ENCODE results near the gene ICAM1.

ICAM1 gene

GRCh38 chr19:10289836-10290356 is 19.0 kb downstream of the ICAM1 start, which contains the start of gene ICAM5:
TSS of gene ICAM5 (plus strand) at chr19:10289952. CDS start at chr19:10290044, 92 bp downstream.
- Histone ChIP-seq H4K12ac (ENCODE audit: low read depth, low read length) (no peak within 1 kb of the TSS), H3K4me3 (ENCODE audit: low read depth, low read length) (no peak within 1 kb of the TSS), H3K36me3 (ENCODE audit: control insufficient read depth in 1 of 2, insufficient read depth in 2 of 2, low read length in 2 of 2) (peaks cover 0 to 2% of the 10 kb centered on the region in 2 experiments), H3K18ac (ENCODE audit: low read length) (no peak within 1 kb of the TSS), H3K14ac (ENCODE audit: low read length) (no peak within 1 kb of the TSS), H3K23ac (ENCODE audit: low read length) (no peak within 1 kb of the TSS), H3K27ac (ENCODE audit: low read depth, low read length) (no peak within 1 kb of the TSS), H4K91ac (ENCODE audit: low read depth, low read length) (no peak within 1 kb of the TSS), H2AK5ac (ENCODE audit: low read length) (no peak within 1 kb of the TSS), H3K4ac (ENCODE audit: low read depth, low read length) (no peak within 1 kb of the TSS), H3K4me2 (ENCODE audit: low read length) (peak within 1 kb of the TSS; percentile 46), H2AFZ (ENCODE audit: insufficient read depth, low read length, poor library complexity) (peak within 1 kb of the TSS; percentile 27), H3K79me2 (ENCODE audit: control insufficient read depth, insufficient read depth, low read length, poor library complexity) (no peaks in the 10 kb centered on the region), H3K9me3 (ENCODE audit: insufficient read depth, low read depth, low read length) (peaks cover 43% of the 10 kb centered on the region), H3K27me3 (ENCODE audit: insufficient read depth, low read length) (peaks cover 81% of the 10 kb centered on the region), H2BK12ac (ENCODE audit: low read length) (no peak within 1 kb of the TSS), H2BK5ac (ENCODE audit: low read depth, low read length, poor library complexity) (no peak within 1 kb of the TSS), H3K9ac (ENCODE audit: low read length) (no peak within 1 kb of the TSS), H2BK120ac (ENCODE audit: insufficient read depth, low read length, poor library complexity) (no peak within 1 kb of the TSS), H3K4me1 (ENCODE audit: control insufficient read depth in 1 of 2, insufficient read depth in 2 of 2, low read length in 2 of 2) (peaks cover 17 to 24% of the 10 kb centered on the region in 2 experiments), H4K8ac (ENCODE audit: low read depth, low read length) (no peak within 1 kb of the TSS), H3K79me1 (ENCODE audit: low read length) (no peaks in the 10 kb centered on the region)
- no CpG with 5 or more reads among the region's 45 CpGs for WGBS (ENCODE audit: extremely low coverage, insufficient coverage, insufficient read length)
- DNase-seq = peak in 1 of 2 donors; percentile 26

DNA sequence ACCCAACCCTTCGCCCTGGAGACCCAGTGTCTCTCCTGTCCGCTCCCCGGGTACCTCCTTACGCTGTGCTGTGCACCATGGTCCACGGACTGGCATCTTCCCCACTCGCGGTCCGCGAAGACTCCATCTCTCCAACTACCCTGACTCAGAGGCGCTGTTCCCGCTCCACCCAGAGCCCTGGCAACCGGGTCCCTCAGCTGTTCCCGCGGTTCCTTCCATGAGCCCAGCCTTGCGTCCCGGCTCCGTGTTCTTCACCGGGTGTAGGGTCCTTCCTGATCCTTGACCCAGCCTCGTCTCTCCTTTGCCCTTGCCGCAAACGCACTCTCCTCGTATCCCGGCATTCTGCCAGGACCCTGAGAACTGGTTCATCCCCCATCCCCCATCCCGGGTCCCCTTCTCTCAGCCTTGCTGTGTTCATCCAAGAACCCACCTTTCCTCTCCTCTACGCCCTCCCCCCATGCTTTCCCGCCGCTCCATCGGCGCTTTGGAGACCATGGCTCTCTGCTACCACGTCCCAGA is 19.5 kb downstream of the ICAM1 start:
- Histone ChIP-seq H2AK5ac (ENCODE audit: low read length) (no peak overlapping the region), H4K91ac (ENCODE audit: low read depth, low read length) (no peak overlapping the region), H3K9ac (ENCODE audit: low read length) (no peak overlapping the region), H3K36me3 (ENCODE audit: control insufficient read depth in 1 of 2, insufficient read depth in 2 of 2, low read length in 2 of 2) (no peaks in the 10 kb centered on the region), H3K4ac (ENCODE audit: low read depth, low read length) (no peak overlapping the region), H3K27me3 (ENCODE audit: insufficient read depth, low read length) (peaks cover 86% of the 10 kb centered on the region), H3K14ac (ENCODE audit: low read length) (no peak overlapping the region), H3K4me2 (ENCODE audit: low read length) (no peak overlapping the region), H3K79me1 (ENCODE audit: low read length) (no peaks in the 10 kb centered on the region), H2AFZ (ENCODE audit: insufficient read depth, low read length, poor library complexity) (no peak overlapping the region), H3K23ac (ENCODE audit: low read length) (no peak overlapping the region), H3K4me3 (ENCODE audit: low read depth, low read length) (no peak overlapping the region), H4K8ac (ENCODE audit: low read depth, low read length) (no peak overlapping the region), H3K27ac (ENCODE audit: low read depth, low read length) (no peak overlapping the region), H3K4me1 (ENCODE audit: control insufficient read depth in 1 of 2, insufficient read depth in 2 of 2, low read length in 2 of 2) (peaks cover 17 to 28% of the 10 kb centered on the region in 2 experiments), H3K18ac (ENCODE audit: low read length) (no peak overlapping the region), H4K12ac (ENCODE audit: low read depth, low read length) (no peak overlapping the region), H3K9me3 (ENCODE audit: insufficient read depth, low read depth, low read length) (peaks cover 47% of the 10 kb centered on the region), H2BK5ac (ENCODE audit: low read depth, low read length, poor library complexity) (no peak overlapping the region), H2BK120ac (ENCODE audit: insufficient read depth, low read length, poor library complexity) (no peak overlapping the region), H3K79me2 (ENCODE audit: control insufficient read depth, insufficient read depth, low read length, poor library complexity) (no peaks in the 10 kb centered on the region), H2BK12ac (ENCODE audit: low read length) (no peak overlapping the region)
- DNase-seq = no peak
- no CpG with 5 or more reads among the region's 30 CpGs for WGBS (ENCODE audit: extremely low coverage, insufficient coverage, insufficient read length)

- no peak overlapping the region for H4K12ac ChIP-seq (ENCODE audit: low read depth, low read length)
- H2AK5ac ChIP-seq (ENCODE audit: low read length) = no peak overlapping the region
- H2BK120ac ChIP-seq (ENCODE audit: insufficient read depth, low read length, poor library complexity) = no peak overlapping the region
- no peak overlapping the region for H2BK5ac ChIP-seq (ENCODE audit: low read depth, low read length, poor library complexity)
- H3K4me2 ChIP-seq (ENCODE audit: low read length) = peak overlapping the region; percentile 53
- H4K8ac ChIP-seq (ENCODE audit: low read depth, low read length) = no peak overlapping the region
- no peak overlapping the region for H3K14ac ChIP-seq (ENCODE audit: low read length)
- no peak overlapping the region for H3K23ac ChIP-seq (ENCODE audit: low read length)
- peaks cover 92% of the 10 kb centered on the region for H3K27me3 ChIP-seq (ENCODE audit: insufficient read depth, low read length)
- no peak overlapping the region for H2AFZ ChIP-seq (ENCODE audit: insufficient read depth, low read length, poor library complexity)
- no peaks in the 10 kb centered on the region for H3K79me2 ChIP-seq (ENCODE audit: control insufficient read depth, insufficient read depth, low read length, poor library complexity)
- H3K9ac ChIP-seq (ENCODE audit: low read length) = no peak overlapping the region
- no peak overlapping the region for H3K4me3 ChIP-seq (ENCODE audit: low read depth, low read length)
- no peaks in the 10 kb centered on the region for H3K79me1 ChIP-seq (ENCODE audit: low read length)
- no peak overlapping the region for H3K4ac ChIP-seq (ENCODE audit: low read depth, low read length)
- peaks cover 52% of the 10 kb centered on the region for H3K9me3 ChIP-seq (ENCODE audit: insufficient read depth, low read depth, low read length)
- H3K27ac ChIP-seq (ENCODE audit: low read depth, low read length) = no peak overlapping the region
- peak in 1 of 2 donors; percentile 51 for DNase-seq
- no peaks in the 10 kb centered on the region for H3K36me3 ChIP-seq (ENCODE audit: control insufficient read depth in 1 of 2, insufficient read depth in 2 of 2, low read length in 2 of 2)
- H3K18ac ChIP-seq (ENCODE audit: low read length) = no peak overlapping the region
- no CpG with 5 or more reads among the region's 57 CpGs for WGBS (ENCODE audit: extremely low coverage, insufficient coverage, insufficient read length)
- H4K91ac ChIP-seq (ENCODE audit: low read depth, low read length) = no peak overlapping the region
- no peak overlapping the region for H2BK12ac ChIP-seq (ENCODE audit: low read length)
- H3K4me1 ChIP-seq (ENCODE audit: control insufficient read depth in 1 of 2, insufficient read depth in 2 of 2, low read length in 2 of 2) = peaks cover 17 to 34% of the 10 kb centered on the region in 2 experiments
Observed at GRCh38 chr19:10290876-10291553, 20.1 kb downstream of the ICAM1 start.

- Histone ChIP-seq H3K27me3 (ENCODE audit: insufficient read depth, low read length) (peaks cover 97% of the 10 kb centered on the region), H2BK120ac (ENCODE audit: insufficient read depth, low read length, poor library complexity) (no peak overlapping the region), H3K4me2 (ENCODE audit: low read length) (peak overlapping the region; percentile 53), H3K23ac (ENCODE audit: low read length) (no peak overlapping the region), H3K27ac (ENCODE audit: low read depth, low read length) (no peak overlapping the region), H3K4me1 (ENCODE audit: control insufficient read depth in 1 of 2, insufficient read depth in 2 of 2, low read length in 2 of 2) (peaks cover 17 to 38% of the 10 kb centered on the region in 2 experiments), H2BK12ac (ENCODE audit: low read length) (no peak overlapping the region), H2AK5ac (ENCODE audit: low read length) (no peak overlapping the region), H4K91ac (ENCODE audit: low read depth, low read length) (no peak overlapping the region), H2BK5ac (ENCODE audit: low read depth, low read length, poor library complexity) (no peak overlapping the region), H3K4ac (ENCODE audit: low read depth, low read length) (no peak overlapping the region), H3K14ac (ENCODE audit: low read length) (no peak overlapping the region), H3K9ac (ENCODE audit: low read length) (no peak overlapping the region), H3K4me3 (ENCODE audit: low read depth, low read length) (no peak overlapping the region), H3K18ac (ENCODE audit: low read length) (no peak overlapping the region), H3K9me3 (ENCODE audit: insufficient read depth, low read depth, low read length) (peaks cover 55% of the 10 kb centered on the region), H3K79me1 (ENCODE audit: low read length) (no peaks in the 10 kb centered on the region), H4K8ac (ENCODE audit: low read depth, low read length) (no peak overlapping the region), H4K12ac (ENCODE audit: low read depth, low read length) (no peak overlapping the region), H3K79me2 (ENCODE audit: control insufficient read depth, insufficient read depth, low read length, poor library complexity) (no peaks in the 10 kb centered on the region), H3K36me3 (ENCODE audit: control insufficient read depth in 1 of 2, insufficient read depth in 2 of 2, low read length in 2 of 2) (no peaks in the 10 kb centered on the region), H2AFZ (ENCODE audit: insufficient read depth, low read length, poor library complexity) (no peak overlapping the region)
- DNase-seq = no peak
- no CpG with 5 or more reads among the region's 49 CpGs for WGBS (ENCODE audit: extremely low coverage, insufficient coverage, insufficient read length)
Observed at GRCh38 chr19:10291554-10292205, 20.8 kb downstream of the ICAM1 start.

All from trophoblast cell (in vitro differentiated cells and primary cell).